GM18873 (cell line): Measurements from ENCODE around the gene PGAP6.
"Not testable (repeated sequence)": the region's sequence is repeated elsewhere in the genome, so short reads cannot be mapped to it uniquely, and the experiment has no call there.

Experiments used
- ATAC-seq: cut with Tn5 transposase; IDR thresholded peaks from one replicate; pipeline ENCODE4 v1.9.1; 2021; ENCODE audit warnings: mild to moderate bottlenecking, moderate library complexity, moderate number of reproducible peaks; ENCODE audit not compliant: unreplicated experiment, low FRiP score

PGAP6 gene

DNA sequence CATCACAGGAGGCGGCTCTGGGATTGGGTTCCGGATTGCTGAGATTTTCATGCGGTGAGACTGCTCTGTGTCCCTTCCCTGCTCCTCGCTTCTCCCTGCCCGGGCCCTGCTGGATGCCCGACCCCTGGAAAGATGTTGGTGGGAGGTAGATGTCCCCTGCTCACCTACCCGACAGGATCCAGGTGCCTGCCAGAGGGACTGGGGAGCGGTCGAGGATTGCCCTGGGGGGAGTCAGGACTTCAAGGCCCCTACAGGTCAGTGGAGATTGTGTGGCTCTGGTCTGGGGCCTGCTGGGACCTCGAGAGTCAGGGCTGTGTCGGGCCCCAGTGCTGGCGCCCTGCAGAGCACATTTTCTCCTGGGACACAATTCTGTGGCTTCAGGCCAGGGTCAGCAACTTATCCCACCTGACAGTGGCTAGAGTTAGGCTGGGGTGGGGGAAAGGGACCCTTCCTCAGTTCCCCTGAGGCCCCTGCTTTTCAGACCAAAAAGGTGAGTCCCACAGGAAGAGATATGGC, 23.3 kb upstream of the PGAP6 start:
- no peak for ATAC-seq

DNA sequence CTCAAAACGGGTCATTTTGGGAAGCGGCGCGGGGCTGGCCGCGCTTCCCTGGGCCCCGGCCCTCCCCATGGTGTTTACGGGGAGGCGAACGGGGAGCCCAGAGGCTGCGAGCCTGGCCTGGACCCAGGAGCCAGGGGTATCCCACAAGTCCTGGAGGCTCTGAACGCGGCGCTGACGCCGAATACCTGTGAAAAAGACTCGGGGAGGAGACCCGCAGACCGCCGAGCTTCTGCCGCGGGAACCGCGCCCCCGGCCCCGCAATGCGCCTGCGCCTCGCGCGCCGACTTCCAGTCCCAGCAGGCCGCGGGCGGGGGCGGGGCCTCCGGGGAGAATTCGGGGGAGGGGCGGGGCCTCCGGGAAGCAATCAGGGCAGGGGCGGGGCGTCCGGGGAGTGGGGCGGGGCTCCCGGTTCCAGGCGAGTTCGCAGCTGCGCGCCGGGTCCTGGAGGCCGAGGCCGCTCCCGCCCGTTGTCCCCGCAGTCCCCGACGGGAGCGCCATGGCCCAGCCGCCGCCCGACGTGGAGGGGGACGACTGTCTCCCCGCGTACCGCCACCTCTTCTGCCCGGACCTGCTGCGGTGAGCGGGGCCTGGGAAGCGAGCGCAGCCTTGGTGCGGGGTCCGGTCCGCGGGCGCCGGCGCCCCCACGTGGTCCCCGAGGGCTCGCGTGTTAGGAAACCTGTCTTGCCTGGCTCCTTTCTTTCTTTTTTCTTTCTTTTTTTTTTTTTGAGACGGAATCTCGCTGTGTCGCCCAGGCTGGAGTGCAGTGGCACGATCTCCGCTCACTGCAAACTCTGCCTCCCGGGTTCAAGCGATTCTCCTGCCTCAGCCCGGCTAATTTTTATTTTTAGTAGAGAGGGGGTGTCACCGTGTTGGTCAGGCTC, 19.9 kb upstream of the PGAP6 start, which contains the start of gene DECR2:
TSS of gene DECR2 (plus strand) at position 418 of the 881 bp plus-strand sequence. CDS start at position 497, 79 bp downstream.
- ATAC-seq = peak; percentile 34

DNA sequence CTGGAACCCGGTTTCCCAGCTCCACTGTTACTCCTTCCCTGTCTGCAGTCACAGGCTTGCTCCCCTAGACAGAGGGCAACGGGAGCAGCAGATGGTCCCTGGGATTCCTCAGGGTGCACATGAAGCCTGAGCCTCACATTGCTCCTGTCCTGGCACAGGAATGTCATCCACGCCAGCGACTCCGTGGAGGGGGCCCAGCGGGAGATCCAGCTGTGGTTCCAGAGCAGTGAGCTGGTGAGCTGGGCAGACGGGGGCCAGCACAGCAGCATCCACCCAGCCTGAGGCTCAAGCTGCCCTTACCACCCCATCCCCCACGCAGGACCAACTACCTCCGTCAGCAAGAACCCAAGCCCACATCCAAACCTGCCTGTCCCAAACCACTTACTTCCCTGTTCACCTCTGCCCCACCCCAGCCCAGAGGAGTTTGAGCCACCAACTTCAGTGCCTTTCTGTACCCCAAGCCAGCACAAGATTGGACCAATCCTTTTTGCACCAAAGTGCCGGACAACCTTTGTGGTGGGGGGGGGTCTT, 18.3 kb upstream of the PGAP6 start:
- no peak for ATAC-seq

GRCh38 chr16:399340-400019, 17.7 kb upstream of the PGAP6 start:
- no peak for ATAC-seq

DNA sequence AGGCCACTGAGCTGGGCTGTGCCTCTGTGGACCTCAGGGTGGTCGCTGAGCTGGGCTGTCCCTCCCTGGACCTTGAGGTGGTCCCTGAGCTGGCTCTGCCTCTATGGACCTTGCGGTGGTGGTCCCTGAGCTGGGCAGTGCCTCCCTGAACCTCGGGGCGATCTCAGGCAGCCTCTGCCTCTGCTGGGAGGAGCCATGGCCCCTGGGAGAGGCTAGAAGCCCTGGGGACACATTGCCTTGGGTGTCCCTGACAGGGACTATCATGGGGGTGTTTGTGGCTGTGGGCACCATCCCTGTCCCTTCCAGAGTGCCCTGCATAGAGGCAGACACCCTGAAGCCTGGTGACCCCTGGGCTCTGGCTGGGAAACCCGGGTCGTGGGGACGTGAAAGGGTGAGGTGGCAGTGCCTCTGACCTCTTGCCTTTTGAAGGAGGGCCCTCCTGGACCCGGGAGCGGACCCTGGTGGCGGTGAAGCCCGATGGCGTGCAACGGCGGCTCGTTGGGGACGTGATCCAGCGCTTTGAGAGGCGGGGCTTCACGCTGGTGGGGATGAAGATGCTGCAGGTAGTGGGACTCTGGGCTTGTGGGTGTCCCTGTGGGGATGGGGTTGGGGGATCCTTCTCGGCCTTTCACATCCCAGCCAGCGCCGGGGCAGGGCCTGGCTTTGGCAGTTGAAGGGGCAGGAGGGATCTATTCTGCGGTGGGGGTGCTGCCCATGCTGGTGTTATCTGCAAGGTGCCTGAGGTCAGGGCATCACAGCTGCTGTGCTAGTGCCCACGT, 17.0 kb upstream of the PGAP6 start:
- ATAC-seq = no peak

DNA sequence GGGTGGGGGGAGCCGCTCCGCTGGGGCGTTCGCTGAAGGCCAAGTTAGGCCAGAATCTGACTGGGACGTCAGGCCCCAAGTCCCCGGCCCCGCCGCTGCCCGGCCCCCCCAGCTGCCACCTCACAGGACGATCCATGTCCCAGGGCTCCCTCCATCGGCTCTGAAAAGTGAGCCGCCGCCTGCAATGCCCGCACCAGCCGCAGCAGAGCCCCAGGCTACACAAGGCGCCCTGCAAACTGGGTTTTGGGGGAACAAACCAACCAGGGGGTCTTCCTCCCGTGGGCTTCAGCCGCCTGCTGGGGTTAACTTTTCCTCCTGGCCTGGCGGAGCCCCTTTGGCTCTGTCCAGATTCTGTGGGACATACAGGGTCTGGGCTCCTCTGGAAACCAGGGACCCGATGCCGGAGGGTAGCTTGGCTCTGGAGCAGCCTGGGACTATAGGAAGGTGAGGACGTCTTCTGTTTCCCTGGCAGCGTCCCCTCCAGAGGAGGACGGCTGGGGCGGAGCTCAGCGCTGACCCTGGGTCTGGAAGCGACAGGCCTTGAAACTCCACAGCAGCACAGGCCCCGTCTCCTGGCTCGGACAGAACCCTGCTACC, 16.1 kb upstream of the PGAP6 start:
- no peak for ATAC-seq

GRCh38 chr16:397135-397661, 15.4 kb upstream of the PGAP6 start, which contains the start of gene NME4:
TSS of gene NME4 (plus strand) at chr16:397199. CDS start at chr16:397223, 24 bp downstream.
- no peak for ATAC-seq

- no peak for ATAC-seq
Observed at GRCh38 chr16:396605-397004, 14.8 kb upstream of the PGAP6 start.

- no peak for ATAC-seq
Observed at GRCh38 chr16:396199-396598, 14.4 kb upstream of the PGAP6 start.

- ATAC-seq = no peak
Observed at GRCh38 chr16:392450-393030, 10.8 kb upstream of the PGAP6 start.

DNA sequence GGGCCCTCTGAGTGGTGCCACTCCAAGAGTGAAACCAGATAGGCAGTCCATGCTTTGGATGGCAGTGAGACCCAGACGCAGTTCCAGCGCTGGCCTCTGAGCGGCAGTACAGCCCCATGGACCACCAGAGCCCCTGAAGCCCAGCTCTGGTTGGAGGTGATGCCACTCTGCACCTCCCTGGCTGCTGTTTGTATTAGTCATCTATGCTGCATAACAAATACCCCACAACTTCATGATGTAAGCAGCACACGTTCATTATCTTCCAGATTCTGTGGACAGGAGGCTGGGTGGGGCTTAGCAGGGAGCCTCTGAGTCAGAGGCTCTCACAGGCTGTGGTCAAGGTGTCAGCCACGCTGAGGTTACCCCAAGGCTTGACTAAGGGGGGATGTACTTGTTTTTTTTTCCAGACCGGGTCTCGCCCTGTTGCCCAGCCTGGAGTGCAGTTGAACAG, 10.1 kb upstream of the PGAP6 start:
- no peak for ATAC-seq

DNA sequence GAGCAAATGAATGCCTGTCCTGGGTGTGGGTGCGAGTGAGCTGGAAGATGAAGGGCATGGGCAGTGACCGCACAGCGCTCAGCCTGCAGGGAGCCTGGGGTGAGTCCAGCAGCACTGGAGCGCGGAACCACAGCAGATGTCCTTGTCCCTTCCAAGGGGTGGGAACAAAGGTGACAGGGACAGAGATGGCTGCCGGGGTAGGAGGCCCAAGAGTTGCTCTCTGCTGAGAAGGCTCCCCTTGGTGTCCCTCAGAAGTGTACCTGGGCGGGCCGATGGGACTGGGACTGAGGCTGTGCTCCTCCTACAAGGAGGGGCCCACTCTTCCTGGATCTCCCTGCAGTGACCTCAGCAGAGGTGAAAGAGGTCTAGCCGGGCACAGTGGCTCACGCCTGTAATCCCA, 7.6 kb upstream of the PGAP6 start:
- ATAC-seq = no peak

DNA sequence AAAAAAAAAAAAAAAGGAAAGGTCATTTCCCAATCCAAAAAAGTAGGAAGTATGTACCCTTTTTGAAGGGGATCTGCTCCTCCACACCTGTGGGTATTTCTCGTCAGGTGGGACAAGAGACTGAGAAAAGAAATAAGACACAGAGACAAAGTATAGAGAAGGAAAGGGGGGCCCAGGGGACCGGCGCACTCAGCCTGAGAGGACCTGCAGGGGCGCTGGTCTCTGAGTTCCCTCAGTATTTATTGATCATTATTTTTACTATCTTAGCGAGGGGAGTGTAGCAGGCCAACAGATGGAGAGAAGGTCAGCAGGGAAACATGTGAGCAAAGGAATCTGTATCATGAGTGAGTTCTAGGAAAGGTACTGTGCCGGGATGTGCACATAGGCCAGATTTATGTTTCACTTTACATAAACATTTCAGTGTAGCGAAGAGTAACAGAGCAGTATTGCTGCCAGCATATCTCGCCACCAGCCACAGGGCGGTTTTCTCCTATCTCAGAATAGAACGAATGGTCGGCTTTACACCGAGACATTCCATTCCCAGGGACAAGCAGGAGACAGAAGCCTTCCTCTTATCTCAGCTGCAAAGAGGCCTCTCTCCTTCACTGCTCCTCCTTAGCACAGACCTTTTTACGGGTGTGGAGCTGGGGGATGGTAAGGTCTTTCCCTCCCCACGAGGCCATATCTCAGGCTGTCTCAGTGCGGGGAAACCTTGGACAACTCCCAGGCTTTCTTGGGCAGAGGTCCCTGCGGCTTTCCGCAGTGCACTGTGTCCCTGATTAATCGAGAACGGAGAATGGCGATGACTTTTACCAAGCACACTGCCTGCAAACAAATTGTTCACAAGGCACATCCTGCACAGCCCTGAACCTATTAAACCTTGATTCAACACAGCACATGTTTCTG, 6.2 kb upstream of the PGAP6 start:
- ATAC-seq = not testable (repeated sequence)

DNA sequence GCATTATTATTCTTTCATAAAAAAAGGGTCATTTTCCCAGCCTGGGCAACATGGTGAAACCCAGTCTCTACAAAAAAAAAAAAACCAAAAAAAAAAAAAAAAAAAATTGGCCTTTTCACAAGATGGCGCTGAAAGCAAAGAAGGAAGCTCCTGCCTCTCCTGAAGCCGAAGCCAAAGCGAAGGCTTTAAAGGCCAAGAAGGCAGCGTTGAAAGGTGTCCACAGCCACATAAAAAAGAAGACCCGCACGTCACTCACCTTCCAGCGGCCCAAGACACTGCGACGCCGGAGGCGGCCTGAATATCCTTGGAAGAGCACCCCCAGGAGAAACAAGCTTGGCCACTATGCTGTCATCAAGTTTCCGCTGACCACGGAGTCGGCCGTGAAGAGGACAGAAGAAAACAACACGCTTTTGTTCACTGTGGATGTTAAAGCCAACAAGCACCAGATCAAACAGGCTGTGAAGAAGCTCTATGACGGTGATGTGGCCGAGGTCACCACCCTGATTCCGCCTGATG, 4.9 kb upstream of the PGAP6 start:
- no peak for ATAC-seq

DNA sequence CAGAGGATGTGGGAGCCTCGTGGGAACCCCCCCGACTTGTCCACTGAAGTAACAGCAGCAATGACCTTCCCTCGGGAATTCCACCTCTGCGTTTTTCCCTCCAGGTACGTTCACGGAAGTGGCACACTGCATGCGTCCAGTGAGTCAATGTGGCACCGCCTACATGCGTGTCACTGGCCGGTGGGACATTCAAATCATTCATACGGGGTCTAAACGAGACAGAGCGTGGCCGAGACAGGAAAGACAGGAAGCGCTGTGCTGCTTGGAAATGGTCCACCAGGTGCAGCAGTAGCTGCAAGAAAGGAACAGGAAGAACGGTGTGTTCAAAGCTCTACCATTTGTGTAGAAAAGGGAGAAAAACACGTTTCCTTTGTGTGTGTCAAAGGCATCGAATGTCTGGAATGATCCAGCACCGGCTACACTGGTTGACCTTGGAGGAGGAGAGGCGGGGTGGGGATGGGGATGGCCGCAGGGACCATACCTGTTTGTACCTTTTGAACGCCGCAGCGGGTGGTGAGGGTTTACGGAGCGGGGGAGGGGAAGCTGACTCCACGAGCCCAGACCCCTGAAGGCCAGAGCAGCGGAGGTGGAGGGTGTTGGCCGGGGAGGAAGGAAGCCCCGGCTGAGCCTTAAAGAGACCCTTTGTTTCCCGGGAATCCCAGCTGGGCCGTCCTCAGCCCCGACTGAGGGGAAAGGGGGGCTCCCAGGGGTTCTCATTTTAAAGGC, 1.7 kb upstream of the PGAP6 start:
- no peak for ATAC-seq

DNA sequence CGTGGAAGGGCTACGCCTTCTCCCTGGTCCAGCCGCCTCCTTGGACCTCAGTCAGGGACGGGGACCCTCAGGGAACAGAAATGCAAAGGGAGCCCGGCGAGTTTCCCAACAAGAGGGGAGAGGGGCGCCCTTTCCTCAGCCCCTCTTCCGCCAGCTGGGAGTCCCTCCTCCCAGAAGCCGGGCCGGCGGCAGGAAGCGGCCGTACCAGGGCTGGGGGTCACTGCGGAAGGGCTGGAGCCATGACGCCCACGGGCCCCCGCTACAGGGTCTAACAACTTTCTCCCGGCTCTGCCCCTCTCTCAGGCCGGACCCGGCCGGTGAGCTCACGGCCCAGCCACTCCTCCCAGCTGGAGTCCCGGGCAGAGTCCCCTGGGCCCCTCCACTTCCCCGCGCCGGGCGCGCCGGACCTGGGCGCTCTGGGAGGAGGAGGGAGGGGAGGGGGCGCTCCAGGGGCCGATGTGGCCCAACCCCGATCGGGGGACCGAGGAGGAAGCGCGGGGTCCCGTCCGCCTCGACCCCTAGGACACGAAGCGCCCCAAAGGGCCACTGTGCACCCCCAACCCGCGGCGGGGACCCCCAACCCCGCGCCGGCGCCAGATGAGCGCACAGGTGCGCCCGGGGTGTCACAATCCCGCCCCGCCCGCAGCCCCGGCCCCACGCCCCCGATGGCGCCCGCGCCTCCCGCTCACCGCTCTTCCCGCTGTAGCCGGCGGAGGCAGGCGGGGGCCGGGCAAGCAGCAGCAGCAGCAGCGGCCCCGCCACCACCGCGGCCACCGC, 578 bp downstream of the PGAP6 start:
- ATAC-seq = no peak

DNA sequence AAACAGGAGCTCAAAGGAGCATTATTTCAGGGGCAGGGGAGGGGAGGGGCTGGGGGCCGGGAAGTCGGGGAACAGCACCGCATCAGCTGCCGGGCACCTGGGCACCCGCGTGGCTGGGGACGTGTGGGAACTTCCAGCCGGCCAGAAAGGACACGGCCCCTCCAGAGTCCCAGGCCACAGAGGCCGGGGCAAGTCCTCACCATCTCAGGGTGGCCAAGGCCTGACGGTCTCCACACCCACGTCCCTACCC, 1.1 kb downstream of the PGAP6 start:
- no peak for ATAC-seq
